ENCODE measurements around the gene TCF3. TPM values are rescaled to one million over a fixed set of nuclear protein-coding genes. Genes with fewer than 3 reads are reported as not detected.
"Not testable (repeated sequence)": the region's sequence is repeated elsewhere in the genome, so short reads cannot be mapped to it uniquely, and the experiment has no call there.

Gene TCF3
- total RNA-seq, 2 experiments from 2014 or later = 124 to 126 TPM

GRCh38 chr19:1647501-1648458 is 4.6 kb downstream of the TCF3 start:
- Mint-ChIP-seq H3K4me3 (no peak overlapping the region), H3K9me3 (no peaks in the 10 kb centered on the region), H3K4me1 (ENCODE audit: low read depth) (peaks cover 21% of the 10 kb centered on the region), H3K27me3 (no peaks in the 10 kb centered on the region), H3K36me3 (ENCODE audit: low read depth) (peaks cover 25% of the 10 kb centered on the region), H3K27ac (no peak overlapping the region)
- no peak for ATAC-seq
- no peak for DNase-seq
- ChIA-PET POLR2A (no interaction called here), CTCF (no interaction called here)
- TF ChIP-seq CTCF (IDR thresholded peaks at IDR 0.05) = no peak
- intact Hi-C loops (cut with micrococcal nuclease) = no loop called here

DNA sequence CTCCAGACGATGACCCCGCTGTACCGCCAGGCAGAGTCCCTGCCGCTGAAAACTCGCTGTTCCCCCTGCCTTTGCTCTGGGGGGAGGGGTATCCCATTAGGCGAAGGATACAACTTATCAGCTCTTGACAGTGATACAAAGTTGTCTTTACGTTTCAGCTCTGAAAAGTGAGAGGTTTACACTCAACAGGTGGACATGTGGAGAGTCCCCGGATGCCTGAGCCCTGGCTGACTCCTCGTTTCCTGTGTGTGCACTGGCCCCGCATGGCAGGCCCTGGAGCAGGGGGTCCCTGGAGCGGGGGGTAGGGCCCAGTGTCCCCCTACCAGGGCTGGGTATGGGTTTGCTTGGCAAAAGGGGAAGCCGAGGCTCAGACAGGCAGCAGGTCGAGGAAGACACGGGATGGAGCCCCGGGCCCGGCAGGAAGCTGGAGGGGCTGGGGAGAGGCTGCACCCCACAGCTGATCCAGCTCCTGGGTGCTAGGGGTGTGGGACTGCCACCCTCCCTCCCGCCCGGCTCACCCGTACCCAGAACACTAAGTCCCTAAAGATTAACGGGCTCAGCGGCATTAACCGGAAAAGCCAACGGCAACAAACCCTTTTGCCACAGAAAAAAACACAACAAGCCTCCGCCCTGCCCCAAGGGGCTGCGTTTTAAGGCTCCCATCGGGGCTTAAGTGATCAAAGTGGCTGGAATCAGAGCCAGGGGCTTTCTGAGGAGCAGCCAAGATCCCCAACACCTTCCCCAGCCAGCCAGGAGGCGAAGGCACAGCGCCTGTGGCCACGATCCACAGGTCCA is 5.6 kb downstream of the TCF3 start:
- POLR2A ChIA-PET = no interaction called here
- Mint-ChIP-seq H3K36me3 (ENCODE audit: low read depth) (peaks cover 28% of the 10 kb centered on the region), H3K4me1 (ENCODE audit: low read depth) (peaks cover 21% of the 10 kb centered on the region), H3K27ac (no peak overlapping the region), H3K9me3 (no peaks in the 10 kb centered on the region), H3K4me3 (no peak overlapping the region), H3K27me3 (no peaks in the 10 kb centered on the region)
- no peak for TF ChIP-seq CTCF (IDR thresholded peaks at IDR 0.05)
- intact Hi-C loops (cut with micrococcal nuclease) = no loop called here
- CTCF ChIA-PET = no interaction called here
- ATAC-seq (no peak), DNase-seq (no peak)

GRCh38 chr19:1646149-1646548 is 6.3 kb downstream of the TCF3 start:
- TF ChIP-seq CTCF (IDR thresholded peaks at IDR 0.05) = no peak
- Mint-ChIP-seq H3K9me3 (no peaks in the 10 kb centered on the region), H3K36me3 (ENCODE audit: low read depth) (peaks cover 27% of the 10 kb centered on the region), H3K4me3 (no peak overlapping the region), H3K27me3 (no peaks in the 10 kb centered on the region), H3K27ac (no peak overlapping the region), H3K4me1 (ENCODE audit: low read depth) (peaks cover 21% of the 10 kb centered on the region)
- intact Hi-C loops (cut with micrococcal nuclease) = no loop called here
- POLR2A ChIA-PET = no interaction called here
- no peak for DNase-seq
- CTCF ChIA-PET = no interaction called here
- ATAC-seq = no peak

DNA sequence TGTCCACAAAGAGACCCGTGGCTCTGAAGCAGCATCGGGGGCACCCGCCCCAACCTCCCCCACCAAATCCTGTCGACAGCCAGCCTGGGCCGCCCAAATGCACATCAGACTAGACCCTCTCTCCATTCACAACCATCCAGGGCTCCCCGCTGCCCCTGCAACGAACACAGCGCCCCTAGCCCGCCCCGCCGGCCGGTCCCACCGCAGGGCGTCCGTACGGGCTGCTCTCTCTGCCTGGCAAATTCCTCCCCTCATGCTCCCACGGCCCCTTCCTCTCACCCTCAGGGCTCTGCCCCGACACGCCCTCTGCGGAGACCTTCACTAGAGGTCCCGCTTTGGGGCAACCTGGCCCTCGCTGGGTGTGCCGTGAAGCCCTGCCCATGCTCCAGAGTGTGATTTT is 7.1 kb downstream of the TCF3 start:
- Mint-ChIP-seq H3K4me1 (ENCODE audit: low read depth) (peaks cover 13% of the 10 kb centered on the region), H3K4me3 (no peak overlapping the region), H3K27me3 (no peaks in the 10 kb centered on the region), H3K27ac (no peak overlapping the region), H3K36me3 (ENCODE audit: low read depth) (peaks cover 22% of the 10 kb centered on the region), H3K9me3 (no peaks in the 10 kb centered on the region)
- intact Hi-C loops (cut with micrococcal nuclease) = no loop called here
- ChIA-PET POLR2A (interaction anchor here (0.7 kb wide), 1 partner anchor 471 kb away, joined by 3 read pairs; no protein-coding TSS in a partner anchor), CTCF (no interaction called here)
- no peak for TF ChIP-seq CTCF (IDR thresholded peaks at IDR 0.05)
- ATAC-seq = no peak
- DNase-seq = no peak

- H3K4me1 Mint-ChIP-seq (ENCODE audit: low read depth) = peaks cover 3% of the 10 kb centered on the region
- peaks cover 20% of the 10 kb centered on the region for H3K36me3 Mint-ChIP-seq (ENCODE audit: low read depth)
- DNase-seq = no peak
- ATAC-seq = no peak
- POLR2A ChIA-PET = interaction anchor here (1.3 kb wide), 1 partner anchor 9 kb away, joined by 5 read pairs; the partner anchor contains the start of gene TCF3
- CTCF ChIA-PET = no interaction called here
- intact Hi-C loops (cut with micrococcal nuclease) = no loop called here
- no peaks in the 10 kb centered on the region for H3K9me3 Mint-ChIP-seq
- H3K4me3 Mint-ChIP-seq = no peak overlapping the region
- TF ChIP-seq CTCF (IDR thresholded peaks at IDR 0.05) = no peak
- H3K27ac Mint-ChIP-seq = no peak overlapping the region
- no peaks in the 10 kb centered on the region for H3K27me3 Mint-ChIP-seq
Observed at GRCh38 chr19:1644070-1644469, 8.3 kb downstream of the TCF3 start.

- H3K9me3 Mint-ChIP-seq; intact Hi-C loops (cut with micrococcal nuclease); DNase-seq; H3K27ac Mint-ChIP-seq; H3K4me1 Mint-ChIP-seq (ENCODE audit: low read depth); H3K27me3 Mint-ChIP-seq; ATAC-seq; CTCF ChIA-PET; H3K4me3 Mint-ChIP-seq: not testable (repeated sequence)
- peaks cover 17% of the 10 kb centered on the region for H3K36me3 Mint-ChIP-seq (ENCODE audit: low read depth)
- POLR2A ChIA-PET = interaction anchor here (0.6 to 1.5 kb wide), 5 partner anchors 9 to 75 kb away, joined by 3 to 4 read pairs (median 4); partner anchors contain the start of gene TCF3
Observed at GRCh38 chr19:1640893-1641448, 11.4 kb downstream of the TCF3 start.
